OCI-LY3 (cell line): ENCODE results near the gene CES4A.

Source experiments
- H2AFZ ChIP-seq: fragments of 200-600, 300-600 bp; shearing (Covaris generic); 2 replicates; pipeline ENCODE4 v1.6.0; 2014; ENCODE audit warnings: antibody characterized with exemption, low read depth, low read length
- H3K27ac ChIP-seq: fragments of 200-600, 300-600 bp; sonication (generic); 2 replicates; pipeline ENCODE4 v1.5.1; 2014; ENCODE audit warnings: mild to moderate bottlenecking, low read length, moderate library complexity, mixed read lengths
- H3K27me3 ChIP-seq: fragments of 200-600, 300-600 bp; sonication (generic); 2 replicates; pipeline ENCODE4 v1.6.1; 2014; ENCODE audit warnings: low read depth, low read length, mixed read lengths
- H3K36me3 ChIP-seq: fragments of 200-600, 300-600 bp; sonication (generic); replicated peaks from 2 replicates; pipeline ENCODE3; 2014; ENCODE audit warnings: low read depth, low read length, mixed read lengths
- H3K4me1 ChIP-seq: fragments of 300-600, 200-600 bp; sonication (generic); 2 replicates; pipeline ENCODE4 v1.6.1; 2014; ENCODE audit warnings: low read length, mixed read lengths
- H3K4me2 ChIP-seq: fragments of 200-600, 300-600 bp; sonication (generic); 2 replicates; pipeline ENCODE4 v1.6.1; 2014; ENCODE audit warnings: low read length, mixed read lengths
- H3K4me3 ChIP-seq: fragments of 300-600, 200-600 bp; sonication (generic); 2 replicates; pipeline ENCODE4 v1.5.1; 2014; ENCODE audit warnings: antibody characterized with exemption, mild to moderate bottlenecking, low read length, moderate library complexity
- H3K79me2 ChIP-seq: fragments of 300-600, 200-600 bp; shearing (Covaris generic); 2 replicates; pipeline ENCODE4 v1.6.1; 2014; ENCODE audit warnings: mild to moderate bottlenecking, low read length, mixed read lengths
- H3K9ac ChIP-seq: fragments of 300-600, 200-600 bp; shearing (Covaris generic); 2 replicates; pipeline ENCODE4 v1.6.0; 2014; ENCODE audit warnings: mild to moderate bottlenecking, low read length, moderate library complexity
- H3K9me3 ChIP-seq: fragments of 200-600, 300-600 bp; shearing (Covaris generic); 2 replicates; pipeline ENCODE4 v1.6.1; 2014; ENCODE audit warnings: low read length, mixed read lengths; ENCODE audit not compliant: insufficient read depth
- H4K20me1 ChIP-seq: fragments of 200-600, 300-600 bp; sonication (generic); 2 replicates; pipeline ENCODE4 v1.6.1; 2016; ENCODE audit warnings: low read length, mixed read lengths; ENCODE audit not compliant: insufficient read depth
- CTCF ChIP-seq: fragments of 200-600, 300-600 bp; sonication (generic); IDR thresholded peaks from 2 replicates; pipeline ENCODE4 v1.5.1; 2014; ENCODE audit warnings: antibody characterized with exemption, low read length, low read depth
- EZH2phosphoT487 ChIP-seq: fragments of 200-600 bp; shearing (Covaris generic); IDR thresholded peaks from 2 replicates; pipeline ENCODE4 v1.6.1; 2018; ENCODE audit warnings: antibody characterized with exemption, mixed run types, low read depth

Gene CES4A

GRCh38 chr16:67021321-67021720, 32.9 kb downstream of the CES4A start:
- peak overlapping the region; percentile 24 for H3K4me2 ChIP-seq

GRCh38 chr16:67022531-67023214, 34.3 kb downstream of the CES4A start:
- no peak for TF ChIP-seq EZH2phosphoT487
- TF ChIP-seq CTCF = no peak
- no peak overlapping the region for H3K4me2 ChIP-seq
- no peak overlapping the region for H3K27ac ChIP-seq

More at GRCh38 chr16:67021321-67021720, 32.9 kb downstream of the CES4A start:
- H3K9ac ChIP-seq = no peak overlapping the region
- H2AFZ ChIP-seq = peak overlapping the region; percentile 60; the same call in 1 of the 2 replicates
- H3K27me3 ChIP-seq = no peaks in the 10 kb centered on the region
- H3K27ac ChIP-seq = no peak overlapping the region
- H3K4me1 ChIP-seq = peaks cover 8% of the 10 kb centered on the region
- no peak overlapping the region for H3K4me3 ChIP-seq
- no peaks in the 10 kb centered on the region for H3K9me3 ChIP-seq
- no peaks in the 10 kb centered on the region for H4K20me1 ChIP-seq
- no peaks in the 10 kb centered on the region for H3K79me2 ChIP-seq
- no peak for TF ChIP-seq EZH2phosphoT487
- H3K36me3 ChIP-seq = no peaks in the 10 kb centered on the region

DNA sequence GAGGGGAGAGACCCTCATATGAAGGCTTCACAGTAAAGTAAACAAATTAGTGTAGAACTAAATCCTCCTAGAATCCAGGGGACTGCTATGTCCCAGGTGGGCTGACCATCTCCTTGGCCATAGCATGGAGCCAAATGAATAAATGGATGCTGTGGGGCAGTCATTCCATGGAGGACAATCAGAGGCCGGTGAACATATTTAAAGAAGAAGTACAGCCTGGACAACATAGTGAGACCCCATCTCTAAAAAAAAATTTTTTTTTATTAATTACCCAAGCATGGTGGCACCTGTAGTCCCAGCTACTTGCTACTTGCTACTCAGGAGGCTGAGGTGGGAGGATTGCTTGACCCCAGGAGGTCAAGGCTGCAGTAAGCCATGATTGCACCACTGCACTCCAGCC, 35.3 kb downstream of the CES4A start:
- Histone ChIP-seq H3K9me3 (no peaks in the 10 kb centered on the region), H3K27ac (no peak overlapping the region), H3K4me2 (no peak overlapping the region), H3K4me3 (no peak overlapping the region), H2AFZ (no peak overlapping the region), H3K36me3 (no peaks in the 10 kb centered on the region), H3K27me3 (no peaks in the 10 kb centered on the region), H3K9ac (no peak overlapping the region), H3K79me2 (no peaks in the 10 kb centered on the region), H4K20me1 (no peaks in the 10 kb centered on the region), H3K4me1 (peaks cover 3% of the 10 kb centered on the region; the same call in 1 of the 2 replicates)
- TF ChIP-seq EZH2phosphoT487 = no peak
- TF ChIP-seq CTCF = no peak

More at GRCh38 chr16:67022531-67023214, 34.3 kb downstream of the CES4A start:
- no peak overlapping the region for H3K9ac ChIP-seq
- H3K4me3 ChIP-seq = no peak overlapping the region
- no peaks in the 10 kb centered on the region for H3K79me2 ChIP-seq
- peaks cover 5% of the 10 kb centered on the region for H3K4me1 ChIP-seq
- H3K27me3 ChIP-seq = no peaks in the 10 kb centered on the region
- no peak overlapping the region for H2AFZ ChIP-seq
- H3K36me3 ChIP-seq = no peaks in the 10 kb centered on the region
- no peaks in the 10 kb centered on the region for H3K9me3 ChIP-seq
- H4K20me1 ChIP-seq = no peaks in the 10 kb centered on the region

DNA sequence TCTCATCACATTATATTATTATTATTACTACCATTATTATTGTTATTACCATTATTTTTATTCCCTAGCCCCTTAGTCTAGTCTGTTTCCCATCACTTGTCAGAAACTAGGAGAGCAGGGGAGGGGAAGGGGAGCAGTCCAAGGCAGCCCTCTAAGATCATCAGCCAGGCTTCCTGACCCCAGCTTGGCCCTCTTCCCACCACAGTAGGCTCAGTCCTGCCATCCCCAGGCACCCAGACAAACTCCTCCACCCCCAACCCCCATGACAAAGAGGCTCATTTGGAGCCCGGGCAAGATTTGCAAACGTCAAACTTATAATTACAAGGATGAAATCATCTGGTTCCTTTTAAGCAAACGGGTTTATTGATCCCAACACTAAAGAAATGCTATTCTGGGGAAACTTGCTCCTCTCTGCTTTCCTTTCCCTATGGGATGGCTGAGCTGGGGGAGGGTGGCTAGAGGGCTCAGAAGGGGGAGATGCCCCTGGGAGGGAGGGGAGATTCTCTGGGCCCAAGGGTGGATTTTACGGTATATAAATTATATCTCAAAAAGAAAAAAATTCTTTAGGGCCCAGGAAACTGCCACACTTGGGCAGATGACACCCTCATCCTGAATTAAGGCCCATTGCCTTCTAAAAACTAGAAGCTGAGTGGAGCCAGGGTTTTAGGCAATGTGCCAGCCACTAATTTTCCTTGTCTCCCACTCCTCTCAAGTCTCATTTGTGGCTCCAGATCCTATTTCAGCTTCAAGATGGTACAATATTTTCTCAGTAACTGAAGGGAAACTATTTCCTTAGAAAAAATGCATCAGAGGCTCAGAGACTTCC, 36.2 kb downstream of the CES4A start:
- no peak overlapping the region for H3K9ac ChIP-seq
- H3K36me3 ChIP-seq = no peaks in the 10 kb centered on the region
- H3K27ac ChIP-seq = no peak overlapping the region
- peaks cover 3% of the 10 kb centered on the region; the same call in 1 of the 2 replicates for H3K4me1 ChIP-seq
- H3K4me2 ChIP-seq = no peak overlapping the region
- no peaks in the 10 kb centered on the region for H3K9me3 ChIP-seq
- H3K4me3 ChIP-seq = no peak overlapping the region
- no peaks in the 10 kb centered on the region for H4K20me1 ChIP-seq
- H2AFZ ChIP-seq = no peak overlapping the region
- no peak for TF ChIP-seq CTCF
- H3K79me2 ChIP-seq = peaks cover 6% of the 10 kb centered on the region
- no peaks in the 10 kb centered on the region for H3K27me3 ChIP-seq
